IPS-NIHi7 (cell line): Measurements from ENCODE around the gene PTX4.
"Not testable (repeated sequence)": the region's sequence is repeated elsewhere in the genome, so short reads cannot be mapped to it uniquely, and the experiment has no call there.

ENCODE experiments used
- DNase-seq: peaks from one replicate; pipeline ENCODE4 v3.0.0; 2012; ENCODE audit warnings: mixed read lengths; ENCODE audit errors: extremely low spot score

The PTX4 gene

GRCh38 chr16:1481906-1482835, 6.6 kb downstream of the PTX4 start:
- no peak for DNase-seq

GRCh38 chr16:1478937-1479336, 9.8 kb downstream of the PTX4 start:
- not testable (repeated sequence) for DNase-seq

GRCh38 chr16:1477033-1477432, 11.7 kb downstream of the PTX4 start:
- DNase-seq: no peak

GRCh38 chr16:1475552-1476114, 13.1 kb downstream of the PTX4 start:
- DNase-seq: no peak

GRCh38 chr16:1474796-1475551, 13.8 kb downstream of the PTX4 start, which contains the start of gene CLCN7:
CLCN7 (minus strand) TSS chr16:1475028; CDS start chr16:1474974, 54 bp downstream.
- DNase-seq: peak; percentile 98

GRCh38 chr16:1474082-1474795, 14.5 kb downstream of the PTX4 start:
- peak; percentile 48 for DNase-seq

GRCh38 chr16:1472974-1473373, 15.8 kb downstream of the PTX4 start:
- no peak for DNase-seq

GRCh38 chr16:1471569-1472194, 17.1 kb downstream of the PTX4 start:
- no peak for DNase-seq

- DNase-seq: no peak
Measured at GRCh38 chr16:1470481-1471251, 18.1 kb downstream of the PTX4 start.

GRCh38 chr16:1469693-1470201, 19.0 kb downstream of the PTX4 start:
- no peak for DNase-seq

- not testable (repeated sequence) for DNase-seq
Measured at GRCh38 chr16:1469141-1469540, 19.6 kb downstream of the PTX4 start.

GRCh38 chr16:1468426-1468810, 20.3 kb downstream of the PTX4 start:
- no peak for DNase-seq

- no peak for DNase-seq
Measured at GRCh38 chr16:1466968-1467521, 21.7 kb downstream of the PTX4 start.

GRCh38 chr16:1466054-1466453, 22.7 kb downstream of the PTX4 start:
- no peak for DNase-seq

GRCh38 chr16:1465567-1465915, 23.2 kb downstream of the PTX4 start:
- no peak for DNase-seq

- DNase-seq: no peak
Measured at GRCh38 chr16:1464894-1465566, 23.7 kb downstream of the PTX4 start.

- no peak for DNase-seq
Measured at GRCh38 chr16:1464196-1464893, 24.4 kb downstream of the PTX4 start.

GRCh38 chr16:1461146-1461545, 27.6 kb downstream of the PTX4 start:
- no peak for DNase-seq

GRCh38 chr16:1460602-1461138, 28.1 kb downstream of the PTX4 start:
- DNase-seq: no peak
